Stimulated activated naive B cell treated with anti-CD40 and anti-IgM and Interleukin-4, amounts not matched to agents 10 μg/mL and 1 μg/mL and 100 μg/mL, for 72 hours (primary cell): ENCODE data around the gene DNAH10.

ENCODE experiments used
- ATAC-seq, 2 donors: fragments of 150-1000 bp; cut with Tn5 transposase; replicated peaks; 2 replicates each; pipeline ENCODE4 v1.10.0; 2021; ENCODE audit warnings: moderate library complexity in 1 of 2
- DNase-seq: peaks from one replicate; pipeline ENCODE4 v3.0.0; 2021
- H3K27ac Mint-ChIP-seq: one replicate; pipeline ENCODE4 v1.8.0; 2022; ENCODE audit warnings: mild to moderate bottlenecking, mixed read lengths
- H3K27me3 Mint-ChIP-seq, 2 donors: one replicate each; pipeline ENCODE4 v1.8.0; 2022; ENCODE audit warnings: mixed read lengths in 2 of 2
- H3K36me3 Mint-ChIP-seq, 2 donors: one replicate each; pipeline ENCODE4 v1.8.0; 2022; ENCODE audit warnings: mixed read lengths in 2 of 2, mild to moderate bottlenecking in 1 of 2
- H3K4me1 Mint-ChIP-seq, 2 donors: one replicate each; pipeline ENCODE4 v1.8.0; 2022; ENCODE audit warnings: mixed read lengths in 2 of 2, mild to moderate bottlenecking in 1 of 2
- H3K4me3 Mint-ChIP-seq, 2 donors: one replicate each; pipeline ENCODE4 v1.8.0; 2022; ENCODE audit warnings: mild to moderate bottlenecking in 2 of 2, mixed read lengths in 2 of 2, moderate library complexity in 1 of 2
- H3K9me3 Mint-ChIP-seq, 2 donors: one replicate each; pipeline ENCODE4 v1.8.0; 2022; ENCODE audit warnings: mixed read lengths in 2 of 2, mild to moderate bottlenecking in 1 of 2

The DNAH10 gene

GRCh38 chr12:123879101-123879500 lies 117.0 kb downstream of the DNAH10 start:
- no peak for ATAC-seq
- no peak for DNase-seq
- H3K9me3 Mint-ChIP-seq = no peaks in the 10 kb centered on the region
- H3K4me3 Mint-ChIP-seq = no peak overlapping the region
- no peaks in the 10 kb centered on the region for H3K4me1 Mint-ChIP-seq
- no peaks in the 10 kb centered on the region for H3K36me3 Mint-ChIP-seq
- peaks cover 4 to 8% of the 10 kb centered on the region in 2 donors for H3K27me3 Mint-ChIP-seq
- no peak overlapping the region for H3K27ac Mint-ChIP-seq

- Mint-ChIP-seq H3K4me1 (no peaks in the 10 kb centered on the region), H3K9me3 (no peaks in the 10 kb centered on the region), H3K4me3 (no peak overlapping the region), H3K36me3 (no peaks in the 10 kb centered on the region), H3K27ac (no peak overlapping the region), H3K27me3 (peaks cover 0 to 8% of the 10 kb centered on the region in 2 donors)
- ATAC-seq (no peak), DNase-seq (no peak)
Measured at GRCh38 chr12:123879691-123880090, 117.6 kb downstream of the DNAH10 start.

- DNase-seq = no peak
- Mint-ChIP-seq H3K9me3 (no peaks in the 10 kb centered on the region), H3K27ac (no peak overlapping the region), H3K36me3 (no peaks in the 10 kb centered on the region), H3K27me3 (peaks cover 0 to 8% of the 10 kb centered on the region in 2 donors), H3K4me3 (no peak overlapping the region), H3K4me1 (no peaks in the 10 kb centered on the region)
- ATAC-seq = no peak
Measured at GRCh38 chr12:123882161-123882705, 120.1 kb downstream of the DNAH10 start.

GRCh38 chr12:123886258-123886657 lies 124.2 kb downstream of the DNAH10 start:
- ATAC-seq = no peak
- H3K9me3 Mint-ChIP-seq = no peaks in the 10 kb centered on the region
- H3K27me3 Mint-ChIP-seq = peaks cover 0 to 6% of the 10 kb centered on the region in 2 donors
- H3K36me3 Mint-ChIP-seq = no peaks in the 10 kb centered on the region
- H3K27ac Mint-ChIP-seq = no peak overlapping the region
- no peaks in the 10 kb centered on the region for H3K4me1 Mint-ChIP-seq
- no peak overlapping the region for H3K4me3 Mint-ChIP-seq
- no peak for DNase-seq

GRCh38 chr12:123886931-123887582 lies 125.0 kb downstream of the DNAH10 start:
- no peak for DNase-seq
- no peak for ATAC-seq
- no peak overlapping the region for H3K27ac Mint-ChIP-seq
- H3K4me1 Mint-ChIP-seq = no peaks in the 10 kb centered on the region
- no peaks in the 10 kb centered on the region for H3K36me3 Mint-ChIP-seq
- H3K27me3 Mint-ChIP-seq = peaks cover 6 to 13% of the 10 kb centered on the region in 2 donors
- no peak overlapping the region for H3K4me3 Mint-ChIP-seq
- no peaks in the 10 kb centered on the region for H3K9me3 Mint-ChIP-seq

GRCh38 chr12:123888989-123889388 lies 126.9 kb downstream of the DNAH10 start:
- Mint-ChIP-seq H3K27me3 (peaks cover 6 to 18% of the 10 kb centered on the region in 2 donors), H3K4me1 (no peaks in the 10 kb centered on the region), H3K36me3 (no peaks in the 10 kb centered on the region), H3K27ac (no peak overlapping the region), H3K4me3 (no peak overlapping the region), H3K9me3 (no peaks in the 10 kb centered on the region)
- DNase-seq = no peak
- ATAC-seq = no peak

GRCh38 chr12:123889848-123890535 lies 127.9 kb downstream of the DNAH10 start:
- H3K27ac Mint-ChIP-seq = no peak overlapping the region
- H3K9me3 Mint-ChIP-seq = no peaks in the 10 kb centered on the region
- H3K4me3 Mint-ChIP-seq = no peak overlapping the region
- no peaks in the 10 kb centered on the region for H3K4me1 Mint-ChIP-seq
- no peak for ATAC-seq
- DNase-seq = no peak
- no peaks in the 10 kb centered on the region for H3K36me3 Mint-ChIP-seq
- peaks cover 6 to 18% of the 10 kb centered on the region in 2 donors for H3K27me3 Mint-ChIP-seq

GRCh38 chr12:123890536-123890902 lies 128.4 kb downstream of the DNAH10 start:
- Mint-ChIP-seq H3K36me3 (no peaks in the 10 kb centered on the region), H3K9me3 (no peaks in the 10 kb centered on the region), H3K4me1 (no peaks in the 10 kb centered on the region), H3K4me3 (no peak overlapping the region), H3K27me3 (peaks cover 6 to 18% of the 10 kb centered on the region in 2 donors), H3K27ac (no peak overlapping the region)
- DNase-seq (no peak), ATAC-seq (no peak)

- Mint-ChIP-seq H3K4me3 (no peak overlapping the region), H3K36me3 (no peaks in the 10 kb centered on the region), H3K9me3 (no peaks in the 10 kb centered on the region), H3K27ac (no peak overlapping the region), H3K27me3 (peaks cover 6 to 18% of the 10 kb centered on the region in 2 donors), H3K4me1 (no peaks in the 10 kb centered on the region)
- ATAC-seq (no peak), DNase-seq (no peak)
Measured at GRCh38 chr12:123891011-123891410, 128.9 kb downstream of the DNAH10 start.

- DNase-seq (no peak), ATAC-seq (no peak)
- no peaks in the 10 kb centered on the region for H3K9me3 Mint-ChIP-seq
- H3K27me3 Mint-ChIP-seq = peaks cover 6 to 18% of the 10 kb centered on the region in 2 donors
- no peak overlapping the region for H3K27ac Mint-ChIP-seq
- H3K4me1 Mint-ChIP-seq = no peaks in the 10 kb centered on the region
- H3K36me3 Mint-ChIP-seq = no peaks in the 10 kb centered on the region
- no peak overlapping the region for H3K4me3 Mint-ChIP-seq
Measured at GRCh38 chr12:123891516-123892179, 129.5 kb downstream of the DNAH10 start.

GRCh38 chr12:123892180-123892559 lies 130.1 kb downstream of the DNAH10 start:
- H3K4me3 Mint-ChIP-seq = no peak overlapping the region
- no peaks in the 10 kb centered on the region for H3K36me3 Mint-ChIP-seq
- H3K9me3 Mint-ChIP-seq = no peaks in the 10 kb centered on the region
- no peaks in the 10 kb centered on the region for H3K4me1 Mint-ChIP-seq
- DNase-seq (no peak), ATAC-seq (no peak)
- H3K27me3 Mint-ChIP-seq = peaks cover 6 to 18% of the 10 kb centered on the region in 2 donors
- H3K27ac Mint-ChIP-seq = no peak overlapping the region

GRCh38 chr12:123892853-123893252 lies 130.8 kb downstream of the DNAH10 start:
- Mint-ChIP-seq H3K27me3 (peaks cover 6 to 18% of the 10 kb centered on the region in 2 donors), H3K27ac (no peak overlapping the region), H3K9me3 (no peaks in the 10 kb centered on the region), H3K36me3 (no peaks in the 10 kb centered on the region), H3K4me3 (no peak overlapping the region), H3K4me1 (no peaks in the 10 kb centered on the region)
- DNase-seq = no peak
- ATAC-seq = no peak

GRCh38 chr12:123893276-123893675 lies 131.2 kb downstream of the DNAH10 start:
- Mint-ChIP-seq H3K9me3 (no peaks in the 10 kb centered on the region), H3K4me3 (no peak overlapping the region), H3K27me3 (peaks cover 6 to 18% of the 10 kb centered on the region in 2 donors), H3K4me1 (no peaks in the 10 kb centered on the region), H3K36me3 (no peaks in the 10 kb centered on the region), H3K27ac (no peak overlapping the region)
- no peak for ATAC-seq
- DNase-seq = no peak

GRCh38 chr12:123894823-123895345 lies 132.8 kb downstream of the DNAH10 start:
- ATAC-seq (no peak), DNase-seq (no peak)
- no peaks in the 10 kb centered on the region for H3K4me1 Mint-ChIP-seq
- peaks cover 6 to 22% of the 10 kb centered on the region in 2 donors for H3K27me3 Mint-ChIP-seq
- H3K27ac Mint-ChIP-seq = no peak overlapping the region
- no peaks in the 10 kb centered on the region for H3K9me3 Mint-ChIP-seq
- no peak overlapping the region for H3K4me3 Mint-ChIP-seq
- no peaks in the 10 kb centered on the region for H3K36me3 Mint-ChIP-seq
